ENCODE data around the gene RNASE2. TPM values are rescaled to one million over a fixed set of nuclear protein-coding genes. Genes with fewer than 3 reads are reported as not detected.

RNASE2 gene
- total RNA-seq, 2 donors from 2014 or later: 0.46 to 0.91 TPM

GRCh38 chr14:20999591-20999990, 44.3 kb downstream of the RNASE2 start:
- DNase-seq (ENCODE audit: low spot score): no peak
- intact Hi-C loops (cut with DNase I): no loop called here
- TF ChIP-seq POLR2A (IDR thresholded peaks at IDR 0.05): no peak
- no peak for TF ChIP-seq POLR2AphosphoS5 (IDR thresholded peaks at IDR 0.05)
- no peak for TF ChIP-seq CTCF (IDR thresholded peaks at IDR 0.05)
- Histone ChIP-seq H3K36me3 (peaks cover 10 to 17% of the 10 kb centered on the region in 2 donors), H3K4me3 (no peak overlapping the region), H3K27me3 (replicated peaks; ENCODE audit: insufficient read depth) (no peaks in the 10 kb centered on the region), H3K27ac (no peak overlapping the region), H3K9me3 (no peaks in the 10 kb centered on the region), H3K4me1 (replicated peaks) (no peaks in the 10 kb centered on the region)
- WGBS: 65% methylated on average over 4 of the region's 4 CpGs

GRCh38 chr14:21001218-21001617, 45.9 kb downstream of the RNASE2 start:
- no peaks in the 10 kb centered on the region for H3K9me3 ChIP-seq
- DNase-seq (ENCODE audit: low spot score): no peak
- H3K36me3 ChIP-seq: peaks cover 2 to 4% of the 10 kb centered on the region in 2 donors
- no peaks in the 10 kb centered on the region for H3K4me1 ChIP-seq (replicated peaks)
- WGBS: 73% methylated on average over 7 of the region's 7 CpGs
- intact Hi-C loops (cut with DNase I): no loop called here
- no peak overlapping the region for H3K27ac ChIP-seq
- no peaks in the 10 kb centered on the region for H3K27me3 ChIP-seq (replicated peaks; ENCODE audit: insufficient read depth)
- H3K4me3 ChIP-seq: no peak overlapping the region
- no peak for TF ChIP-seq CTCF (IDR thresholded peaks at IDR 0.05)

- TF ChIP-seq POLR2A (IDR thresholded peaks at IDR 0.05): no peak
- H3K4me1 ChIP-seq (replicated peaks): no peaks in the 10 kb centered on the region
- H3K9me3 ChIP-seq: no peaks in the 10 kb centered on the region
- no peak overlapping the region for H3K4me3 ChIP-seq
- no peak overlapping the region for H3K27ac ChIP-seq
- no peaks in the 10 kb centered on the region for H3K27me3 ChIP-seq (replicated peaks; ENCODE audit: insufficient read depth)
- 87% methylated on average over 14 of the region's 14 CpGs for WGBS
- DNase-seq (ENCODE audit: low spot score): no peak
- H3K36me3 ChIP-seq: no peaks in the 10 kb centered on the region
- intact Hi-C loops (cut with DNase I): no loop called here
Measured at GRCh38 chr14:21003788-21004346, 48.6 kb downstream of the RNASE2 start.

Small RNA genes lying within 50 kb of the gene (small RNA-seq; reads per million reads assigned to genes)
- gene RN7SL189P: 0 reads per million in 2 donors

Other genes with a start within 250 kb of the RNASE2 start
- gene EDDM3A, start 209.6 kb upstream of the RNASE2 start, total RNA-seq: not detected
- gene EDDM3B, start 187.1 kb upstream of the RNASE2 start, total RNA-seq: not detected
- gene RNASE6, start 174.2 kb upstream of the RNASE2 start, total RNA-seq: 10 to 100 TPM in 1 of 2 donors, 1 to 10 TPM in 1; 9.3 to 12.8 TPM
- gene RNASE1, start 152.6 kb upstream of the RNASE2 start, total RNA-seq: 1,000 to 10,000 TPM in 1 of 2 donors, 10 to 100 TPM in 1; 30.1 to 3,158 TPM
- gene RNASE3, start 64.1 kb upstream of the RNASE2 start, total RNA-seq: not detected
- gene METTL17, start 34.5 kb downstream of the RNASE2 start, total RNA-seq: 10 to 100 TPM; 60.3 to 74.5 TPM
- gene SLC39A2, start 43.8 kb downstream of the RNASE2 start, total RNA-seq: 10 to 100 TPM in 1 of 2 donors, 1 to 10 TPM in 1; 1.7 to 20.1 TPM
- 100 to 1,000 TPM; 230 to 304 TPM for gene NDRG2, start 69.6 kb downstream of the RNASE2 start, total RNA-seq
- 1 to 10 TPM in 1 of 2 donors, not detected in 1; 9.4 TPM for gene TPPP2, start 74.7 kb downstream of the RNASE2 start, total RNA-seq
- under 1 TPM in 1 of 2 donors, not detected in 1; 0.57 TPM for gene RNASE13, start 79.3 kb downstream of the RNASE2 start, total RNA-seq
- gene RNASE7, start 86.9 kb downstream of the RNASE2 start, total RNA-seq: under 1 TPM in 1 of 2 donors, not detected in 1; 0.74 TPM
- not detected for gene RNASE8, start 102.3 kb downstream of the RNASE2 start, total RNA-seq
- 10 to 100 TPM; 12.4 to 37.7 TPM for gene ARHGEF40, start 114.8 kb downstream of the RNASE2 start, total RNA-seq
- 10 to 100 TPM; 56.8 to 89.8 TPM for gene ZNF219, start 143.2 kb downstream of the RNASE2 start, total RNA-seq
- gene TMEM253, start 145.6 kb downstream of the RNASE2 start, total RNA-seq: not detected
- gene OR5AU1, start 200.6 kb downstream of the RNASE2 start, total RNA-seq: not detected